GM21619 (cell line): ENCODE results near the gene SPTLC2.
A peak's percentile ranks its signal among the peaks of the same experiment; 100 is the strongest.

Experiments used
- ATAC-seq: cut with Tn5 transposase; IDR thresholded peaks from one replicate; pipeline ENCODE4 v1.9.1; 2021; ENCODE audit not compliant: unreplicated experiment

SPTLC2 gene

GRCh38 chr14:77625360-77625759, 8.9 kb upstream of the SPTLC2 start:
- no peak for ATAC-seq

- ATAC-seq: no peak
Observed at GRCh38 chr14:77623201-77623600, 6.8 kb upstream of the SPTLC2 start.

GRCh38 chr14:77622366-77622961, 6.0 kb upstream of the SPTLC2 start:
- ATAC-seq: no peak

GRCh38 chr14:77620222-77620870, 3.9 kb upstream of the SPTLC2 start:
- ATAC-seq: no peak

GRCh38 chr14:77618381-77618970, 2.0 kb upstream of the SPTLC2 start:
- ATAC-seq: no peak

GRCh38 chr14:77616133-77616453, 344 bp downstream of the SPTLC2 start:
- no peak for ATAC-seq

GRCh38 chr14:77615361-77616132, 890 bp downstream of the SPTLC2 start:
- no peak for ATAC-seq

GRCh38 chr14:77613201-77613600, 3.2 kb downstream of the SPTLC2 start:
- no peak for ATAC-seq

- ATAC-seq: no peak
Observed at GRCh38 chr14:77612011-77612620, 4.3 kb downstream of the SPTLC2 start.

GRCh38 chr14:77610553-77610952, 5.9 kb downstream of the SPTLC2 start:
- ATAC-seq: no peak

- no peak for ATAC-seq
Observed at GRCh38 chr14:77609922-77610321, 6.5 kb downstream of the SPTLC2 start.

- no peak for ATAC-seq
Observed at GRCh38 chr14:77607741-77608302, 8.6 kb downstream of the SPTLC2 start.

GRCh38 chr14:77605392-77605972, 11.0 kb downstream of the SPTLC2 start:
- no peak for ATAC-seq

- ATAC-seq: no peak
Observed at GRCh38 chr14:77603654-77604255, 12.7 kb downstream of the SPTLC2 start.

- ATAC-seq: no peak
Observed at GRCh38 chr14:77603031-77603430, 13.4 kb downstream of the SPTLC2 start.

GRCh38 chr14:77601846-77602619, 14.4 kb downstream of the SPTLC2 start:
- ATAC-seq: no peak

GRCh38 chr14:77599889-77600288, 16.5 kb downstream of the SPTLC2 start:
- no peak for ATAC-seq

GRCh38 chr14:77598366-77599070, 17.9 kb downstream of the SPTLC2 start:
- no peak for ATAC-seq

GRCh38 chr14:77593501-77593961, 22.9 kb downstream of the SPTLC2 start:
- peak; percentile 61 for ATAC-seq
